Left lung (tissue), 10 donors: ENCODE measurements around the gene SNX21. TPM values are rescaled to one million over a fixed set of nuclear protein-coding genes. Genes with fewer than 3 reads are reported as not detected.
"Not testable (repeated sequence)": the region's sequence is repeated elsewhere in the genome, so short reads cannot be mapped to it uniquely, and the experiment has no call there.

Experiments used
- ATAC-seq: fragments of 200-7000 bp; cut with Tn5 transposase; one replicate; pipeline ENCODE4 v1.9.1; 2020; ENCODE audit warnings: moderate library complexity
- DNase-seq, 4 donors: peaks; one replicate each; pipeline ENCODE4 v3.0.0-alpha.2; 2013 to 2020
- H3K27ac ChIP-seq, 2 donors: fragments of 200-600 bp; sonication (generic) in 1 of 2; one replicate each; pipeline versions ENCODE4 v1.5.0 to v1.8.0; 2020 to 2021
- H3K27me3 ChIP-seq, 2 donors: fragments of 200-600 bp; sonication (generic) in 1 of 2; one replicate each; pipeline versions ENCODE4 v1.5.0 to v1.8.0; 2020 to 2021
- H3K36me3 ChIP-seq, 2 donors: fragments of 200-600 bp; sonication (generic) in 1 of 2; one replicate each; pipeline versions ENCODE4 v1.5.0 to v1.8.0; 2020 to 2021
- H3K4me1 ChIP-seq, 2 donors: fragments of 200-600 bp; one replicate each; pipeline ENCODE4 v1.8.0; 2021
- H3K4me3 ChIP-seq, 2 donors: fragments of 200-600 bp; sonication (generic) in 1 of 2; one replicate each; pipeline versions ENCODE4 v1.5.0 to v1.8.0; 2020 to 2021; ENCODE audit warnings: mild to moderate bottlenecking in 1 of 2
- H3K9me3 ChIP-seq, 2 donors: fragments of 200-600 bp; sonication (generic) in 1 of 2; one replicate each; pipeline versions ENCODE4 v1.5.0 to v1.8.0; 2020 to 2021
- intact Hi-C, 2 donors: fragments of 100-400 bp; cut with DNase I; formaldehyde crosslinking; loops; one replicate each; pipeline versions ENCODE4 v1.11.2 to v1.14.2; 2022
- polyA plus RNA-seq, 6 donors: library from polyadenylated mRNA; unstranded; fragments of 120-200 nt; gene quantifications; one replicate each; pipeline ENCODE4 v1.2.1, GENCODE V29; 2013; ENCODE audit not compliant: insufficient read length in 6 of 6
- total RNA-seq, 2 donors: library from RNA; stranded (reverse); fragmentation: NEBNext Ultra II Directional; extraction: Animal tissue kit (Norgen Biotek cat#: 25700); gene quantifications; one replicate each; pipeline ENCODE4 v1.2.1, GENCODE V29; 2021
- TF ChIP-seq, protein P1 (sequence below), 2 donors: fragments of 200-600 bp; sonication (generic) in 1 of 2; IDR thresholded peaks; one replicate each; pipeline versions ENCODE4 v1.5.0 to v1.8.0; 2021; ENCODE audit warnings: antibody characterized with exemption in 2 of 2
- donor health status: DM: no; HTN: yes; CAD: no.
- donor health status: DM: no; HTN: no; CAD: no.

The SNX21 gene
- total and polyA plus RNA-seq, 8 donors: 14.5 to 26.3 (median 18.7) TPM

DNA sequence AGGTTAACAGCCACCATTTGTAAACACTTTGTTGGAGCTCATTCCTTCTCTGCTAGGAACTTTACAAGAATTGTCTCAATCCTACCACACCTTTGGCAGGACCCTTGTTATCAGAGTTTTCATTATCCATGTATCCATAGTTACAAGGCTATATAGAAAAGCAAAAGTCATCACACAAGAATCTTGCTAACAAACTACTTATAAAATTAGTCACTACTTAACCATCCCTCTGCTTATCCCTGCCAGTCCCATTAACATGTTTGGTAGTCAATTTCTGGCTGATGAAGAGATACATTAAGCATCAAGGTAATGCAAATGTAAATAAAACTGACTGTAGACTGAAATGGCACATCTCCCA is 34.2 kb downstream of the SNX21 start:
- Histone ChIP-seq H3K9me3 (no peaks in the 10 kb centered on the region), H3K4me1 (peaks cover 0 to 5% of the 10 kb centered on the region in 2 donors), H3K4me3 (no peak overlapping the region), H3K27ac (no peak overlapping the region), H3K27me3 (no peaks in the 10 kb centered on the region), H3K36me3 (peaks cover 0 to 1% of the 10 kb centered on the region in 2 donors)
- ATAC-seq: peak; percentile 74
- intact Hi-C loops: no loop called here
- DNase-seq: no peak
- TF ChIP-seq, protein P1, sequence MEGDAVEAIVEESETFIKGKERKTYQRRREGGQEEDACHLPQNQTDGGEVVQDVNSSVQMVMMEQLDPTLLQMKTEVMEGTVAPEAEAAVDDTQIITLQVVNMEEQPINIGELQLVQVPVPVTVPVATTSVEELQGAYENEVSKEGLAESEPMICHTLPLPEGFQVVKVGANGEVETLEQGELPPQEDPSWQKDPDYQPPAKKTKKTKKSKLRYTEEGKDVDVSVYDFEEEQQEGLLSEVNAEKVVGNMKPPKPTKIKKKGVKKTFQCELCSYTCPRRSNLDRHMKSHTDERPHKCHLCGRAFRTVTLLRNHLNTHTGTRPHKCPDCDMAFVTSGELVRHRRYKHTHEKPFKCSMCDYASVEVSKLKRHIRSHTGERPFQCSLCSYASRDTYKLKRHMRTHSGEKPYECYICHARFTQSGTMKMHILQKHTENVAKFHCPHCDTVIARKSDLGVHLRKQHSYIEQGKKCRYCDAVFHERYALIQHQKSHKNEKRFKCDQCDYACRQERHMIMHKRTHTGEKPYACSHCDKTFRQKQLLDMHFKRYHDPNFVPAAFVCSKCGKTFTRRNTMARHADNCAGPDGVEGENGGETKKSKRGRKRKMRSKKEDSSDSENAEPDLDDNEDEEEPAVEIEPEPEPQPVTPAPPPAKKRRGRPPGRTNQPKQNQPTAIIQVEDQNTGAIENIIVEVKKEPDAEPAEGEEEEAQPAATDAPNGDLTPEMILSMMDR (IDR thresholded peaks at IDR 0.05): no peak

GRCh38 chr20:45872626-45873025 is 39.0 kb downstream of the SNX21 start:
- Histone ChIP-seq H3K4me1 (no peaks in the 10 kb centered on the region), H3K27me3 (no peaks in the 10 kb centered on the region), H3K4me3 (no peak overlapping the region), H3K36me3 (peaks cover 0 to 16% of the 10 kb centered on the region in 2 donors), H3K27ac (no peak overlapping the region), H3K9me3 (no peaks in the 10 kb centered on the region)
- ATAC-seq: no peak
- TF ChIP-seq, protein P1 (IDR thresholded peaks at IDR 0.05): no peak
- no peak for DNase-seq
- intact Hi-C loops: no loop called here

- no peak overlapping the region for H3K4me3 ChIP-seq
- DNase-seq (no peak), ATAC-seq (no peak)
- H3K4me1 ChIP-seq: no peaks in the 10 kb centered on the region
- no peaks in the 10 kb centered on the region for H3K27me3 ChIP-seq
- no peaks in the 10 kb centered on the region for H3K9me3 ChIP-seq
- no peak overlapping the region for H3K27ac ChIP-seq
- H3K36me3 ChIP-seq: peaks cover 0 to 25% of the 10 kb centered on the region in 2 donors
- intact Hi-C loops: no loop called here
- TF ChIP-seq, protein P1 (IDR thresholded peaks at IDR 0.05): no peak
Observed at GRCh38 chr20:45873409-45874103, 40.0 kb downstream of the SNX21 start.

DNA sequence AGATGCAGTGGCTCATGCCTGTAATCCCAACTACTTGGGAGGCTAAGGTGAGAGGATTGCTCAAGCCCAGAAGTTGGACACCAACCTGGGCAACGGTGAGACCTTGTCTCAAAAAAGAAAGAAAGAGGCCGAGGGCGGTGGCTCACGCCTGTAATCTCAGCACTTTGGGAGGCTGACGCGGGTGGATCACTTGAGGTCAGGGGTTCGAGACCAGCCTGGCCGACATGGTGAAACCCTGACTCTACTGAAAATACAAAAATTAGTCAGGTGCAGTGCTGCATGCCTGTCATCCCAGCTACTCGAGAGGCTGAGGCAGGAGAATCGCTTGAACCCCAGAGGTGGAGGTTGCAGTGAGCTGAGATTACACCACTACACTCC is 40.5 kb downstream of the SNX21 start:
- DNase-seq, H3K4me3 ChIP-seq, H3K9me3 ChIP-seq, intact Hi-C loops, ATAC-seq, H3K27ac ChIP-seq, H3K27me3 ChIP-seq, H3K4me1 ChIP-seq: not testable (repeated sequence)
- H3K36me3 ChIP-seq: peaks cover 0 to 30% of the 10 kb centered on the region in 2 donors

- peaks cover 0 to 32% of the 10 kb centered on the region in 2 donors for H3K36me3 ChIP-seq
- TF ChIP-seq, protein P1 (IDR thresholded peaks at IDR 0.05): no peak
- ATAC-seq (no peak), DNase-seq (no peak)
- no peak overlapping the region for H3K27ac ChIP-seq
- H3K4me3 ChIP-seq: no peak overlapping the region
- intact Hi-C loops: no loop called here
- H3K4me1 ChIP-seq: no peaks in the 10 kb centered on the region
- no peaks in the 10 kb centered on the region for H3K9me3 ChIP-seq
- no peaks in the 10 kb centered on the region for H3K27me3 ChIP-seq
Observed at GRCh38 chr20:45874576-45874975, 41.0 kb downstream of the SNX21 start.
